ENCODE measurements around the gene MARCHF10.
"Not testable (repeated sequence)": the region's sequence is repeated elsewhere in the genome, so short reads cannot be mapped to it uniquely, and the experiment has no call there.

Gene MARCHF10

GRCh38 chr17:62785983-62786382 lies 22.1 kb downstream of the MARCHF10 start:
- DNase-seq, result not testable (repeated sequence)

DNA sequence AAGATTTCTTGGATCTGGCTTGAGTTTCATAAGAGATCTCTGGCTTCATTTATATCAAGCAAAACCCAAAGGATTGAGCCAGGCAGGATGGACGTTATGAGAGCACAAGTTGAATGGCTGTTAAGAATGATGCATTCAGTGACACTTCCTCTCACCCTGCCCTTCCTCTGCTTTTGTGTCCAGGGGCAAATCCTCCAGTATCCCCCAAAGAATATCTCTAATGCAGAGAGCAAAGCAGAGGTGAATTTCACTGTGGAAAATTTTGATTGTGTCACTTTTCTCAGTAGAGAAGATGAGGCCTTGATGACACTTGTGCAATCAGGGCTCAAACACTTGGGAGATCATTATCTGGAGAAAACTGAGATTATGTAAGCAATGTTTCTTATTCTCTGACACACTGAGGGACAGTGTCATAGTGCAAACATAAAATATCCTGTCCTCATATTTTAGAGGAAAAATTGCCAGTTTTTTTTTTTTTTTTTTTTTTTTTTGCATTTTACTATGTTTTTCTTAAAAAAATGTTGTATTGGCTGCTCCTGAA lies 25.3 kb downstream of the MARCHF10 start:
- DNase-seq, result no peak

DNA sequence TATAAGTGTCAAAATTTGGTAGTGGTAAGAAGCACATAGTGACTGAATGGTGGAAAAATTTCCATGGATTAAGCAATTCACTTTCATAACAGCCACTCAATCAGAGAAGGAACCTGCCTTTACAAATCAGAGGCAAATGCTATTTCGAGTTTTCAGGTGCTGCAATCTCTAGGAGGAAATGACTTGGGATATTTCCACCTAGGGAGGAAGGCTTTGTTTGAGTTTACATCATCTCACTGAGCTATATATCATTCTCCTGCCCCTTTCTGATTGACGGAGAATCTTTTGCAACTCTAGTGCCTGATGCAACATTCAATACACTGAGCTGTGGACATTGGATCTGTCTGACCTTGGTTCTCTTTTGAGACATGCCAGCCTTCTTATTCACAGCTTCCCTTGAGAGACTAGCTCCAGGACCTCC lies 26.3 kb downstream of the MARCHF10 start:
- DNase-seq, result no peak

DNA sequence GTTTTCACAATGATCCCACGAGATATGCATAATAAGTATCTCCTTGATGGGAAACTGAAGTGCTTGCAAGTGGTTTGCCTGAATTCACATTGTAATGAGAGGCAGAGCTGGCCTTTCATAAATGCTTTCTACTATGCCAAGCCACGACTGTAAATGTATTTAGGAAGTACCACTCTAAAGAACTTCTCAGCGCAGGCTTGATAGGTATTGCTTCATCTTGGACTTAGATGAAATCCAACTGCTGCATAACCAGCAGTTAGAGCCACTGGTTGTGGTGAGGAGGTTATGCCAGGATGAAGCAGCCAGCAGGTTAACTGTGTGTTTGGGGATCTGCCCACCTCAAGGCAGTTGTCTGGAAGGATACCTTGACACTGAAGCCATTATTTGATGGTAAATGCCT lies 26.8 kb downstream of the MARCHF10 start:
- no peak for DNase-seq

GRCh38 chr17:62780951-62781350 lies 27.2 kb downstream of the MARCHF10 start:
- DNase-seq, result no peak

GRCh38 chr17:62780269-62780668 lies 27.8 kb downstream of the MARCHF10 start:
- no peak for DNase-seq

- peak; percentile 56 for DNase-seq
Observed at GRCh38 chr17:62778990-62779681, 29.0 kb downstream of the MARCHF10 start.

DNA sequence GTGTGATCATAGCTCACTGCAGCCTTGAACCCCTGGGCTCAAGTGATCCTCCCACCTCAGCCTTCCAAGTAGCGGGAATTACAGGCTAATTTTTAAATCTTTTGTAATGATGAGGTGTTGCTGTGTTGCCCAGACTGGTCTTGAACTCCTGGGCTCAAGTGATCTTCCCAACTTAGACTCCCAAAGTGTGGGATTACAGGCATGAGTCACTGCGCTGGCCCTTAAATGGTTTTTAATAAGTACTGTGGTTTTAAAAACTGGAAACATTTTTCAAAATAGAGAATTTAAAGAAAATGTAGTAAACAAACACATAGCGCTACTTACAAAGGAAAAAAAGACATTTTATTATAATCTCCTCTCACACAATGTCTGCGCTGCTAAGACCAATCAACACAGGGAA lies 32.2 kb downstream of the MARCHF10 start:
- no peak for DNase-seq

DNA sequence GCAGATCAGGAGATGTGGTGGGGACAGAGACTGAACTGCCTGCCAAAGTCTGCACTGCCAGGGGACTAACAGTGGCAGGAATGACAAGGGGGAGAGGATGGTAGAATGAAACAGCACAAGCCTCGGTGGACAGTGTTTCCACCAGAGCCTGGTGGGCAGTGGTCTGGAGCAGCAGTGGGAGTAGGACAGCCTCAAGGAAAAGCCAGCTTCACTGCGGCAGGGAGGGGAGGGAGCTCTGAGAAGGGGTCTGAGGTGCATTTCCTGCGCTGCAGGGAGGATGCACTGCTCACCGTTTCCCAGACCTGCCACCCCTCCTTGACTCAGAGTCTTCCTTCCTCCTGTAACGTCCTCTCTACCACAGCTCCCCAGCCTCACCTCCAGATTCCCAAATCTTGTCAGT lies 33.8 kb downstream of the MARCHF10 start:
- DNase-seq, result no peak

GRCh38 chr17:62767997-62768396 lies 40.1 kb downstream of the MARCHF10 start:
- DNase-seq, result no peak

- DNase-seq, result no peak
Observed at GRCh38 chr17:62765351-62765750, 42.8 kb downstream of the MARCHF10 start.

DNA sequence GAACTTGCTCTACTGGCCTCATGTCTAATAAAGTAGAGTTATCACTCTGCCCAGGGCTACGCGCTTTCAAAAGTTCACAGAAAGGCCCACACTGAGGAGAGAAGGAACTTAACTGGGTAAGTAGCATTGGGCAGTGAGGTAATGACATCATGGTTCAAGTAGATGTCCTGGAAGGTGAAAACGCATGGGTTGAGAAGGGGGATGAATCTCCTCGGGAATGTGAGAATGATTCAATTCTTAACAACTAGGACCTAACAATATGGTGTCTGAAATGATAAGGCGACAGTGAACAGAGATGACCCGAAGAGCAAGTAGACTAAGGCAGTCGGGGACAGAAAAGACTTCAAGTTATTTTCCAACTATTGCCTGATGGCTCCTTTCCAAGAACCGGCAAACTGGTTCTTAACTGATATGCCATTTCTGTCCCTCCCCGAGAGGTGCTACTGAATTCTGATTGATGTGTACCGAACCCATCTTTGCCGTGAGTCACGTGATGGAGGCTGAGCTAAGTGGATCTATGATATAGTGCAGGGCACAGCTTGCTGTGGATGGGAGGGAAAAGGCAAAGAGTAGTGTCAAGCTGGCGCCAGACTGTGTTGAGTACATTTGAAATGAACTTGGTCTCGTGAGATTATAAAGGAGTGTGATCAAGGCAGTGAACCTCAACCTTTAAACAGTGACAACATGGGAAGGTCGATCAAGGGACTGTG lies 44.1 kb downstream of the MARCHF10 start:
- DNase-seq, result no peak

DNA sequence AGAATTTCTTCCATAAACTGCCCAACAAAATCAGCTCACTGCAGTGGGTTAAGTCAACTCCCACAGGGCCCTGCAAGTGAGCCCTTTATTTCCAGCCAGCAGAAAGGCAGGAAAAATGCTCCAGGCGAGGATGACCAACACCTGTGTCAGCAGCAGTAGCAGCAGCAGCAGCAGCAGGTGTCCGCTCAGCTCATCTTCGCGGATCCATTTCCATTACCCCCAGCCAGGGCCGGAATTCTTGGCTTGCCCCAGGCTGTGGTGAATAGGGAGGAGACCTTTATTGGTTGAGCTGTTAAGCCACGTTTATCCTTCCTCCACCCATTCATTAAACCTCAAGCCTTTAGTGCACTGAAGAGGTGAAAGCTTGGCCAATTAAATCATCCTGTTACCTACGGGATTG lies 46.2 kb downstream of the MARCHF10 start:
- DNase-seq, result peak; percentile 17

GRCh38 chr17:62760945-62761267 lies 47.2 kb downstream of the MARCHF10 start:
- DNase-seq, result no peak

DNA sequence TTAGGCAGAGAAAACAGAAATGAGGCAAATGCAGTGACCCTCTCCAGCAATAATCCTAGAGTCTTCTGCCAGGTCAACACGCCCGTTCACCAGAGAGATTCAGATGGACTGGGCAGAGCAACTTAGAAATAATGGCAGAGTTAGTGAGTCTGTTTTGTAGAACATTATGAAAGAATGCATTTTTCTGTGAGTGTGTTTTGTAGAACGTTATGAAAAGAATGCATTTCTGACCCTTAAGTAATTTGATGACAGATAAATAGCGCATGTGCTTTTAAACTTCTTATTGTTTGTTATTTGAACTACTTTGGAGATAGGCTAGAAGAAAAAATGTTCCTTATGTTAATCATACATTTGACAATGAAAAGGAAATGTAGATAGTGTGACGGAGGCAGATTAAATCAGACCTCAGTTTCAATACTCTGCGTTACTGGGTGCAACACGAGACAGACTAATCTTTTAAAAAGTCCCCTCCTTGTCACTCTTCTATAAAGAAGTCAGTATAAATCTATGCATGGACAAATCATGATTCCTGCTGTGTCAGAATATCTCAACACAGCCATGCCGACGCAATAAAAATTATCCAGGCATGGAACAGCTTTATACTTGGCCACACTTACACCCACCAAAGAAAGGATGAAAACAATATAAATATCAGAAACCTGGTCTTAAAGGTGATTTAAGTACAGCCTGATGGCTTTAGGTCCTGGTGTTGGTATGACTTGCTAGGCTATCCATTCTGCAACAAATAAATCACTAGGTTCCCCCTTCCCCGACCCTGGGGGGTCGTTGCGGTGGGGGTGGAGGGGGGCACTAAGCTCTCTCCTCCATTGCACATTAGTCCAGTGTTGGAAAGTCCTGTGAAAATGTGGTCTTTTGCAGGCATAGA lies 47.8 kb downstream of the MARCHF10 start:
- no peak for DNase-seq

GRCh38 chr17:62757500-62757951 lies 50.6 kb downstream of the MARCHF10 start:
- DNase-seq, result no peak

- no peak for DNase-seq
Observed at GRCh38 chr17:62756198-62756597, 51.9 kb downstream of the MARCHF10 start.

- DNase-seq, result no peak
Observed at GRCh38 chr17:62755141-62755851, 52.8 kb downstream of the MARCHF10 start.

GRCh38 chr17:62754631-62755030 lies 53.5 kb downstream of the MARCHF10 start:
- DNase-seq, result no peak

GRCh38 chr17:62753562-62753961 lies 54.6 kb downstream of the MARCHF10 start:
- no peak for DNase-seq

- DNase-seq, result no peak
Observed at GRCh38 chr17:62751060-62751691, 56.9 kb downstream of the MARCHF10 start.

DNA sequence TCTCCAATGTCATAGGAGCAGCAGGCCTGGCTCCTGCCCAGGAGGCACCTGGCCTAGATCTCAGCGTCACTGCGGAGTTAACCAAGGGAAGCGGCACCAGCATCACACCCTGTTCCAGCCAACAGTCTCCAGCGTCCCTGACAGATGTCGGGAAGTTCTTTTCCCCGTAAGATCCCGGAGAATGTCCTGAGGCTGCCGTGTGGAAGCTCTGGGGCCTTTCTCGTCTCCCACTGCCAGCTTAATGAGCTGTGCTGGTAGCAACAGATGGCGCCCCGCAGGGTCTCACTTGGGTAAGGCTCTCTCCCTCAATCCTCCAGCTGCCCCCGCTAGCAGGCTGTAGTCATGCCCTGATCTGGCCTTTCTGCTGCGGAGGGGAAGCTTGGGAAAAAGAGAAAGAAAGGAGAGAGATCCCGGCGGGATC lies 57.5 kb downstream of the MARCHF10 start:
- no peak for DNase-seq

All from NCI-H1417 treated with DMSO at 0.1 percent for 48 hours (cell line).